CD4-positive, alpha-beta T cell treated with Interferon alpha-2 for 1 hour (primary cell): ENCODE results near the gene ADAMTS16.

Source experiments
- DNase-seq, 2 donors: peaks; one replicate each; pipeline ENCODE4 v3.0.0-alpha.2; 2020 to 2022

ADAMTS16 gene

GRCh38 chr5:5289537-5289936 lies 149.4 kb downstream of the ADAMTS16 start:
- DNase-seq = no peak

GRCh38 chr5:5290674-5291334 lies 150.7 kb downstream of the ADAMTS16 start:
- DNase-seq = no peak

GRCh38 chr5:5291357-5291756 lies 151.2 kb downstream of the ADAMTS16 start:
- no peak for DNase-seq

GRCh38 chr5:5293029-5293428 lies 152.9 kb downstream of the ADAMTS16 start:
- DNase-seq = no peak

- DNase-seq = no peak
Observed at GRCh38 chr5:5294429-5294828, 154.3 kb downstream of the ADAMTS16 start.

GRCh38 chr5:5295351-5295750 lies 155.2 kb downstream of the ADAMTS16 start:
- DNase-seq = no peak

GRCh38 chr5:5296051-5296450 lies 155.9 kb downstream of the ADAMTS16 start:
- DNase-seq = no peak

GRCh38 chr5:5297432-5298067 lies 157.4 kb downstream of the ADAMTS16 start:
- no peak for DNase-seq

GRCh38 chr5:5298068-5298633 lies 158.0 kb downstream of the ADAMTS16 start:
- no peak for DNase-seq

- no peak for DNase-seq
Observed at GRCh38 chr5:5298841-5299541, 158.9 kb downstream of the ADAMTS16 start.

GRCh38 chr5:5301176-5301575 lies 161.0 kb downstream of the ADAMTS16 start:
- DNase-seq = no peak

- no peak for DNase-seq
Observed at GRCh38 chr5:5302201-5302600, 162.1 kb downstream of the ADAMTS16 start.

- DNase-seq = no peak
Observed at GRCh38 chr5:5303242-5303641, 163.1 kb downstream of the ADAMTS16 start.

GRCh38 chr5:5304361-5305020 lies 164.4 kb downstream of the ADAMTS16 start:
- no peak for DNase-seq

GRCh38 chr5:5306696-5307095 lies 166.6 kb downstream of the ADAMTS16 start:
- DNase-seq = no peak

GRCh38 chr5:5308319-5308718 lies 168.2 kb downstream of the ADAMTS16 start:
- DNase-seq = no peak

- no peak for DNase-seq
Observed at GRCh38 chr5:5309645-5310044, 169.5 kb downstream of the ADAMTS16 start.

- no peak for DNase-seq
Observed at GRCh38 chr5:5313101-5313635, 173.0 kb downstream of the ADAMTS16 start.

GRCh38 chr5:5314166-5314565 lies 174.0 kb downstream of the ADAMTS16 start:
- DNase-seq = no peak

GRCh38 chr5:5314626-5315025 lies 174.5 kb downstream of the ADAMTS16 start:
- no peak for DNase-seq

GRCh38 chr5:5315068-5315980 lies 175.2 kb downstream of the ADAMTS16 start:
- no peak for DNase-seq

- DNase-seq = no peak
Observed at GRCh38 chr5:5316334-5316733, 176.2 kb downstream of the ADAMTS16 start.
